WTC11 (cell line): ENCODE data around the gene CYSTM1. TPM values are rescaled to one million over a fixed set of nuclear protein-coding genes. Genes with fewer than 3 reads are reported as not detected.
A peak's percentile ranks its signal among the peaks of the same experiment; 100 is the strongest.

Experiments
- ATAC-seq: fragments of 200-7000 bp; cut with Tn5 transposase; 2 replicates; pipeline ENCODE4 v1.10.0; 2021; ENCODE audit warnings: mild to moderate bottlenecking, moderate library complexity
- CTCF ChIA-PET: fragments of 300-600 bp; sonication (Branson Sonifier 250); formaldehyde crosslinking; loops from one replicate; lab custom pipeline; 2021; ENCODE audit warnings: antibody characterized with exemption; lab: Charles Lee
- POLR2A ChIA-PET: fragments of 350-600 bp; sonication (Branson Sonifier 250); formaldehyde crosslinking; loops from one replicate; lab custom pipeline; 2021; ENCODE audit warnings: antibody characterized with exemption; lab: Charles Lee
- DNase-seq: peaks from one replicate; pipeline ENCODE4 v3.0.0; 2021; ENCODE audit warnings: low spot score
- H3K27ac Mint-ChIP-seq: 2 replicates; pipeline ENCODE4 v1.8.0; 2021; ENCODE audit warnings: mixed read lengths
- H3K27me3 Mint-ChIP-seq: 2 replicates; pipeline ENCODE4 v1.8.0; 2021; ENCODE audit warnings: low read depth, mild to moderate bottlenecking, moderate library complexity, mixed read lengths
- H3K36me3 Mint-ChIP-seq: 2 replicates; pipeline ENCODE4 v1.8.0; 2021; ENCODE audit warnings: mixed read lengths
- H3K4me1 Mint-ChIP-seq: 2 replicates; pipeline ENCODE4 v1.8.0; 2022; ENCODE audit warnings: mixed read lengths
- H3K4me3 Mint-ChIP-seq: 2 replicates; pipeline ENCODE4 v1.8.0; 2021; ENCODE audit warnings: mild to moderate bottlenecking, moderate library complexity, mixed read lengths
- H3K9me3 Mint-ChIP-seq: 2 replicates; pipeline ENCODE4 v1.8.0; 2021; ENCODE audit warnings: mixed read lengths
- CBFB ChIP-seq: sonication (generic); formaldehyde crosslinking; IDR thresholded peaks from 2 replicates; pipeline ENCODE4 v1.8.1; 2022; ENCODE audit warnings: mild to moderate bottlenecking, low read depth, missing genetic modification reagents
- ETV6 ChIP-seq: sonication (generic); formaldehyde crosslinking; IDR thresholded peaks from 2 replicates; pipeline ENCODE4 v1.8.1; 2022; ENCODE audit warnings: mild to moderate bottlenecking, missing genetic modification reagents
- FOXJ3 ChIP-seq: sonication (generic); formaldehyde crosslinking; IDR thresholded peaks from 2 replicates; pipeline ENCODE4 v1.9.0; 2021; ENCODE audit warnings: missing genetic modification reagents, mild to moderate bottlenecking, borderline replicate concordance
- FOXP1 ChIP-seq: sonication (generic); formaldehyde crosslinking; IDR thresholded peaks from 2 replicates; pipeline ENCODE4 v1.8.0; 2022; ENCODE audit warnings: missing genetic modification reagents, mild to moderate bottlenecking, moderate library complexity, borderline replicate concordance
- GABPB1 ChIP-seq: sonication (generic); formaldehyde crosslinking; IDR thresholded peaks from 2 replicates; pipeline ENCODE4 v1.8.1; 2023; ENCODE audit warnings: mild to moderate bottlenecking, missing genetic modification reagents
- NFATC4 ChIP-seq: fragments of 250-450 bp; sonication (Bioruptor Pico); IDR thresholded peaks from 2 replicates; pipeline ENCODE4 v1.9.0; 2021; ENCODE audit warnings: mild to moderate bottlenecking
- NFYB ChIP-seq: sonication (generic); formaldehyde crosslinking; conservative IDR thresholded peaks from 2 replicates; pipeline ENCODE4 v1.8.0; 2022; ENCODE audit warnings: low read depth, missing genetic modification reagents
- NR3C1 ChIP-seq: sonication (generic); formaldehyde crosslinking; conservative IDR thresholded peaks from 2 replicates; pipeline ENCODE4 v1.8.1; 2023; ENCODE audit warnings: low read depth, mild to moderate bottlenecking, missing genetic modification reagents
- ZBTB21 ChIP-seq: sonication (generic); formaldehyde crosslinking; IDR thresholded peaks from 2 replicates; pipeline ENCODE4 v1.8.1; 2023; ENCODE audit warnings: mild to moderate bottlenecking, missing genetic modification reagents, borderline replicate concordance
- ZNF232 ChIP-seq: sonication (generic); formaldehyde crosslinking; IDR thresholded peaks from 2 replicates; pipeline ENCODE4 v1.8.0; 2022; ENCODE audit warnings: mild to moderate bottlenecking, missing genetic modification reagents
- ZNF416 ChIP-seq: fragments of 250-450 bp; sonication (Bioruptor Pico); IDR thresholded peaks from 2 replicates; pipeline ENCODE4 v1.9.0; 2021; ENCODE audit warnings: mild to moderate bottlenecking, inconsistent platforms
- total RNA-seq: library from RNA; stranded (reverse); gene quantifications from 3 replicates; pipeline ENCODE4 v1.2.3, GENCODE V29; 2021
- TF ChIP-seq, protein P1 (sequence below): fragments of 200-600 bp; IDR thresholded peaks from 2 replicates; pipeline ENCODE4 v1.8.0; 2022; ENCODE audit warnings: antibody characterized with exemption
- TF ChIP-seq, protein P2 (sequence below): sonication (generic); formaldehyde crosslinking; IDR thresholded peaks from 2 replicates; pipeline ENCODE4 v1.8.1; 2023; ENCODE audit warnings: mild to moderate bottlenecking, moderate library complexity, missing genetic modification reagents
- TF ChIP-seq, protein P3 (sequence below): sonication (generic); formaldehyde crosslinking; IDR thresholded peaks from 2 replicates; pipeline ENCODE4 v1.8.0; 2022; ENCODE audit warnings: mild to moderate bottlenecking, missing genetic modification reagents
- TF ChIP-seq, protein P4 (sequence below): sonication (generic); formaldehyde crosslinking; IDR thresholded peaks from 2 replicates; pipeline ENCODE4 v1.8.1; 2023; ENCODE audit warnings: mild to moderate bottlenecking, missing genetic modification reagents, moderate library complexity
- TF ChIP-seq, protein P5 (sequence below): sonication (generic); formaldehyde crosslinking; IDR thresholded peaks from 2 replicates; pipeline ENCODE4 v1.8.1; 2023; ENCODE audit warnings: mild to moderate bottlenecking, missing genetic modification reagents
- TF ChIP-seq, protein P6 (sequence below): sonication (generic); formaldehyde crosslinking; IDR thresholded peaks from 2 replicates; pipeline ENCODE4 v1.8.1; 2022; ENCODE audit warnings: mild to moderate bottlenecking, missing genetic modification reagents, moderate library complexity, borderline replicate concordance

CYSTM1 gene
- total RNA-seq, 1 experiment from 2014 or later: 29.3 TPM

DNA sequence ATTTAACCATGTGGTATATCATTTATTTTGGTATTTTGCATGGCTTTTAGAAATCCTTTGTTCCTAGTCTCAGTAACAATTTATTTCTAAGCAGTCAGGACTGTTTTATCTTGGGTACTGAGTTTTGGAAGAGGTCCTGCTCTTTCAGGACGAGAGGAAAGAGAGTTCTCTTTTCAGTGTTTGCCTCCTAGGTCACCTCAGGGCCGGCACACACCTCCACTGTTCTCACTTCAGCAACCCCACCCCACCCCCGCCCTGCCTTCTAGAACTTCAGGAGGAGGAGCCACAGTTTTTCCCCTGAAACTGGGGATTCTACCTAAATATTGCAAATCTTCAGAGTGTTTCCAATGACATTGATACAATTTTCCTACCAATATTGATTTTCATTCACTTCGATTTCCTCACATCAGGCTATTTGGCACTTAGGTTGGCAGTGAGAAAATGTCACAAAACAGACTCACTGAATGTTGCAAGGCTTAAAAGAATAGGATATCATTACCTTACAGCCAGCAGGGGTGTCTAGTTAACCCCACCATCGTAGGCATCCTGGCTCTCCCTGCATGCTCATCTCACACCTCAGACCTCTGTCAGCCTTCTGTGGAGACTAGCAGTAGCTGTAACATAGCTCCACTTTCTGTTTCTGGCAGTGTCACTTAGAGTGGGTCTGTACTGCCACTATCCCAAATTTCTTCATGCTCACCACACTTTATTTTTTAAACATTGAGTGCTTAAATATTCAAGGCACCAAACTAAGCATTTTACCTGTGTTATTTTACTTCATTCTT lies 43.8 kb upstream of the CYSTM1 start:
- DNase-seq (no peak), ATAC-seq (0 out of 2 replicates have a peak, but pooled peaks have one; percentile 50)
- no peaks in the 10 kb centered on the region for H3K27me3 Mint-ChIP-seq
- ChIA-PET CTCF (interaction anchor here (1.0 to 3.4 kb wide), 2 partner anchors 14 to 88 kb away, joined by 3 to 42 read pairs; partner anchors contain the start of gene NRG2), POLR2A (no interaction called here)
- no peak overlapping the region for H3K4me3 Mint-ChIP-seq
- no peaks in the 10 kb centered on the region for H3K9me3 Mint-ChIP-seq
- no peak overlapping the region for H3K27ac Mint-ChIP-seq
- TF ChIP-seq, protein P1, sequence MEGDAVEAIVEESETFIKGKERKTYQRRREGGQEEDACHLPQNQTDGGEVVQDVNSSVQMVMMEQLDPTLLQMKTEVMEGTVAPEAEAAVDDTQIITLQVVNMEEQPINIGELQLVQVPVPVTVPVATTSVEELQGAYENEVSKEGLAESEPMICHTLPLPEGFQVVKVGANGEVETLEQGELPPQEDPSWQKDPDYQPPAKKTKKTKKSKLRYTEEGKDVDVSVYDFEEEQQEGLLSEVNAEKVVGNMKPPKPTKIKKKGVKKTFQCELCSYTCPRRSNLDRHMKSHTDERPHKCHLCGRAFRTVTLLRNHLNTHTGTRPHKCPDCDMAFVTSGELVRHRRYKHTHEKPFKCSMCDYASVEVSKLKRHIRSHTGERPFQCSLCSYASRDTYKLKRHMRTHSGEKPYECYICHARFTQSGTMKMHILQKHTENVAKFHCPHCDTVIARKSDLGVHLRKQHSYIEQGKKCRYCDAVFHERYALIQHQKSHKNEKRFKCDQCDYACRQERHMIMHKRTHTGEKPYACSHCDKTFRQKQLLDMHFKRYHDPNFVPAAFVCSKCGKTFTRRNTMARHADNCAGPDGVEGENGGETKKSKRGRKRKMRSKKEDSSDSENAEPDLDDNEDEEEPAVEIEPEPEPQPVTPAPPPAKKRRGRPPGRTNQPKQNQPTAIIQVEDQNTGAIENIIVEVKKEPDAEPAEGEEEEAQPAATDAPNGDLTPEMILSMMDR: no peak
- peaks cover 15% of the 10 kb centered on the region for H3K4me1 Mint-ChIP-seq
- no peaks in the 10 kb centered on the region for H3K36me3 Mint-ChIP-seq

DNA sequence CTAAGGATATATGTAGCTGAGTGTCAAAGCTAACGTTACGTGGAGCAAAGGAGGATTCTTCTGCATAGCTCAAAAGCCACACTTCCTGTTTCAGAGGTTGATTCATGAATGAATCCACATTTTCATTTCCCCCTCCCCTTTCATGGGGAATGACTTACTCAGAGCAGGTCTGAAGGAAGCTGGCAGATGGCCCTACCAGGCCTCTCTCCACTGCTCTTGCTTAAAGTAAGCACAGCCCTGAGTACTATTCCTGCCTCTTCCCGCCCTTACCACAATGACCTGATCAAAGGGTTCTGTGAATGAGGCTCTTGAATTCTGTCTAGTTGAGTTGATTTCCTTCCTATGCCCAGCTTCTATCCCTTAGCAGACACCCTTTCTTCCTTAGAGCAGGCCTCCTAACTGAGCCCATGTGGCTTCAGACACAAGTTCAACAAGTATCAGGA lies 43.0 kb upstream of the CYSTM1 start:
- ChIA-PET POLR2A (no interaction called here), CTCF (interaction anchor here (1.0 to 3.4 kb wide), 3 partner anchors 13 to 89 kb away, joined by 3 to 42 read pairs (median 3); partner anchors contain the start of gene NRG2)
- no peaks in the 10 kb centered on the region for H3K9me3 Mint-ChIP-seq
- ATAC-seq (0 out of 2 replicates have a peak, but pooled peaks have one; percentile 36), DNase-seq (no peak)
- TF ChIP-seq, protein P2, sequence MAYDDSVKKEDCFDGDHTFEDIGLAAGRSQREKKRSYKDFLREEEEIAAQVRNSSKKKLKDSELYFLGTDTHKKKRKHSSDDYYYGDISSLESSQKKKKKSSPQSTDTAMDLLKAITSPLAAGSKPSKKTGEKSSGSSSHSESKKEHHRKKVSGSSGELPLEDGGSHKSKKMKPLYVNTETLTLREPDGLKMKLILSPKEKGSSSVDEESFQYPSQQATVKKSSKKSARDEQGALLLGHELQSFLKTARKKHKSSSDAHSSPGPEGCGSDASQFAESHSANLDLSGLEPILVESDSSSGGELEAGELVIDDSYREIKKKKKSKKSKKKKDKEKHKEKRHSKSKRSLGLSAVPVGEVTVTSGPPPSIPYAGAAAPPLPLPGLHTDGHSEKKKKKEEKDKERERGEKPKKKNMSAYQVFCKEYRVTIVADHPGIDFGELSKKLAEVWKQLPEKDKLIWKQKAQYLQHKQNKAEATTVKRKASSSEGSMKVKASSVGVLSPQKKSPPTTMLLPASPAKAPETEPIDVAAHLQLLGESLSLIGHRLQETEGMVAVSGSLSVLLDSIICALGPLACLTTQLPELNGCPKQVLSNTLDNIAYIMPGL (CRISPR knock-in tag): no peak
- TF ChIP-seq, protein P3, sequence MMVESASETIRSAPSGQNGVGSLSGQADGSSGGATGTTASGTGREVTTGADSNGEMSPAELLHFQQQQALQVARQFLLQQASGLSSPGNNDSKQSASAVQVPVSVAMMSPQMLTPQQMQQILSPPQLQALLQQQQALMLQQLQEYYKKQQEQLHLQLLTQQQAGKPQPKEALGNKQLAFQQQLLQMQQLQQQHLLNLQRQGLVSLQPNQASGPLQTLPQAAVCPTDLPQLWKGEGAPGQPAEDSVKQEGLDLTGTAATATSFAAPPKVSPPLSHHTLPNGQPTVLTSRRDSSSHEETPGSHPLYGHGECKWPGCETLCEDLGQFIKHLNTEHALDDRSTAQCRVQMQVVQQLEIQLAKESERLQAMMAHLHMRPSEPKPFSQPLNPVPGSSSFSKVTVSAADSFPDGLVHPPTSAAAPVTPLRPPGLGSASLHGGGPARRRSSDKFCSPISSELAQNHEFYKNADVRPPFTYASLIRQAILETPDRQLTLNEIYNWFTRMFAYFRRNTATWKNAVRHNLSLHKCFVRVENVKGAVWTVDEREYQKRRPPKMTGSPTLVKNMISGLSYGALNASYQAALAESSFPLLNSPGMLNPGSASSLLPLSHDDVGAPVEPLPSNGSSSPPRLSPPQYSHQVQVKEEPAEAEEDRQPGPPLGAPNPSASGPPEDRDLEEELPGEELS (CRISPR knock-in tag): no peak
- no peak for TF ChIP-seq ETV6 (CRISPR knock-in tag)
- TF ChIP-seq GABPB1: no peak
- TF ChIP-seq CBFB (CRISPR knock-in tag): no peak
- TF ChIP-seq, protein P4, sequence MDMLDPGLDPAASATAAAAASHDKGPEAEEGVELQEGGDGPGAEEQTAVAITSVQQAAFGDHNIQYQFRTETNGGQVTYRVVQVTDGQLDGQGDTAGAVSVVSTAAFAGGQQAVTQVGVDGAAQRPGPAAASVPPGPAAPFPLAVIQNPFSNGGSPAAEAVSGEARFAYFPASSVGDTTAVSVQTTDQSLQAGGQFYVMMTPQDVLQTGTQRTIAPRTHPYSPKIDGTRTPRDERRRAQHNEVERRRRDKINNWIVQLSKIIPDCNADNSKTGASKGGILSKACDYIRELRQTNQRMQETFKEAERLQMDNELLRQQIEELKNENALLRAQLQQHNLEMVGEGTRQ (CRISPR knock-in tag): no peak
- no peak for TF ChIP-seq ZBTB21 (CRISPR knock-in tag)
- TF ChIP-seq ZNF416 (CRISPR knock-in tag): no peak
- TF ChIP-seq ZNF232: no peak
- TF ChIP-seq NR3C1: no peak
- TF ChIP-seq FOXJ3 (CRISPR knock-in tag): no peak
- TF ChIP-seq, protein P5, sequence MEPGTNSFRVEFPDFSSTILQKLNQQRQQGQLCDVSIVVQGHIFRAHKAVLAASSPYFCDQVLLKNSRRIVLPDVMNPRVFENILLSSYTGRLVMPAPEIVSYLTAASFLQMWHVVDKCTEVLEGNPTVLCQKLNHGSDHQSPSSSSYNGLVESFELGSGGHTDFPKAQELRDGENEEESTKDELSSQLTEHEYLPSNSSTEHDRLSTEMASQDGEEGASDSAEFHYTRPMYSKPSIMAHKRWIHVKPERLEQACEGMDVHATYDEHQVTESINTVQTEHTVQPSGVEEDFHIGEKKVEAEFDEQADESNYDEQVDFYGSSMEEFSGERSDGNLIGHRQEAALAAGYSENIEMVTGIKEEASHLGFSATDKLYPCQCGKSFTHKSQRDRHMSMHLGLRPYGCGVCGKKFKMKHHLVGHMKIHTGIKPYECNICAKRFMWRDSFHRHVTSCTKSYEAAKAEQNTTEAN (CRISPR knock-in tag): no peak
- TF ChIP-seq, protein P1: no peak
- TF ChIP-seq, protein P6, sequence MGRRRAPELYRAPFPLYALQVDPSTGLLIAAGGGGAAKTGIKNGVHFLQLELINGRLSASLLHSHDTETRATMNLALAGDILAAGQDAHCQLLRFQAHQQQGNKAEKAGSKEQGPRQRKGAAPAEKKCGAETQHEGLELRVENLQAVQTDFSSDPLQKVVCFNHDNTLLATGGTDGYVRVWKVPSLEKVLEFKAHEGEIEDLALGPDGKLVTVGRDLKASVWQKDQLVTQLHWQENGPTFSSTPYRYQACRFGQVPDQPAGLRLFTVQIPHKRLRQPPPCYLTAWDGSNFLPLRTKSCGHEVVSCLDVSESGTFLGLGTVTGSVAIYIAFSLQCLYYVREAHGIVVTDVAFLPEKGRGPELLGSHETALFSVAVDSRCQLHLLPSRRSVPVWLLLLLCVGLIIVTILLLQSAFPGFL (CRISPR knock-in tag): no peak
- TF ChIP-seq NFATC4 (CRISPR knock-in tag): no peak
- TF ChIP-seq NFYB (CRISPR knock-in tag): no peak
- no peak for TF ChIP-seq FOXP1
- H3K4me1 Mint-ChIP-seq: peaks cover 15% of the 10 kb centered on the region
- H3K27ac Mint-ChIP-seq: no peak overlapping the region
- H3K4me3 Mint-ChIP-seq: no peak overlapping the region
- H3K36me3 Mint-ChIP-seq: no peaks in the 10 kb centered on the region
- no peaks in the 10 kb centered on the region for H3K27me3 Mint-ChIP-seq
